Measurements from ENCODE around the gene WWC2. TPM values are rescaled to one million over a fixed set of nuclear protein-coding genes. Genes with fewer than 3 reads are reported as not detected.

Gene WWC2
- total and polyA plus RNA-seq, 2 donors (not counting 3 experiments of a cell fraction or from before 2014, with no cell fraction given): 12.9 to 52.2 TPM

- H3K27ac ChIP-seq (ENCODE audit: insufficient read depth, low read depth, low read length): no peak overlapping the region
- no peaks in the 10 kb centered on the region for H3K27me3 ChIP-seq (ENCODE audit: control insufficient read depth in 2 of 2, insufficient read depth in 2 of 2, low read length in 2 of 2)
- dilution Hi-C loops (cut with MboI; ENCODE audit: extremely low pct_ligation_motif_present, low sequenced_read_pairs) (no loop called here), intact Hi-C loops (cut with micrococcal nuclease) (loop anchor here (5.0 kb wide), 1 partner anchor 110 kb away; no protein-coding TSS in a partner anchor)
- H2AFZ ChIP-seq (ENCODE audit: low read depth, low read length): no peak overlapping the region
- no TSS peak for BruUV-seq (replicated peaks)
- H3K9ac ChIP-seq (replicated peaks; ENCODE audit: extremely low read depth, insufficient read depth, low read length): no peak overlapping the region
- DNase-seq (ENCODE audit: low read depth, low spot score) (no peak), FAIRE-seq (no peak)
- H3K4me3 ChIP-seq (replicated peaks in 1 of 3; ENCODE audit: insufficient read depth in 1 of 3, low read depth in 1 of 3, low read length in 3 of 3): no peak overlapping the region
- ChIA-PET CTCF (interaction anchor here (1.1 to 1.3 kb wide), 3 partner anchors 25 to 112 kb away, joined by 3 to 4 read pairs (median 3); no protein-coding TSS in a partner anchor), POLR2A (no interaction called here)
- H4K20me1 ChIP-seq (replicated peaks; ENCODE audit: control insufficient read depth, extremely low read depth, insufficient read depth, low read length): no peaks in the 10 kb centered on the region
- H3K4me2 ChIP-seq (ENCODE audit: insufficient read depth, low read length): no peak overlapping the region
- H3K4me1 ChIP-seq (ENCODE audit: control insufficient read depth, extremely low read depth, insufficient read depth, low read length): peaks cover 9% of the 10 kb centered on the region
- no peaks in the 10 kb centered on the region for H3K9me1 ChIP-seq (replicated peaks; ENCODE audit: control insufficient read depth, extremely low read depth, insufficient read depth, low read length)
- no peaks in the 10 kb centered on the region for H3K79me2 ChIP-seq (ENCODE audit: control insufficient read depth, insufficient read depth, low read length)
- TF ChIP-seq MYC (IDR thresholded peaks at IDR 0.05; ENCODE audit: low read depth, low read length) (no peak), CTCF (IDR thresholded peaks at IDR 0.05; ENCODE audit: extremely low read depth in 1 of 2, insufficient read depth in 1 of 2, low read depth in 1 of 2, low read length in 2 of 2) (no peak), FOS (IDR thresholded peaks at IDR 0.05; ENCODE audit: borderline replicate concordance, insufficient read depth, low read length) (no peak), POLR2AphosphoS5 (IDR thresholded peaks at IDR 0.05; ENCODE audit: insufficient read depth, low read depth, low read length) (no peak), GATA2 (IDR thresholded peaks at IDR 0.05; ENCODE audit: insufficient read depth, insufficient read length, low read depth, low read length) (no peak), POLR2A (IDR thresholded peaks at IDR 0.05; ENCODE audit: low read depth, low read length) (no peak), MAX (IDR thresholded peaks at IDR 0.05; ENCODE audit: insufficient read depth, insufficient read length) (no peak), EZH2 (IDR thresholded peaks at IDR 0.05; ENCODE audit: borderline replicate concordance, low read depth, low read length, severe bottlenecking) (no peak), JUN (IDR thresholded peaks at IDR 0.05; ENCODE audit: borderline replicate concordance, insufficient read depth, insufficient read length, low read depth) (no peak)
- no peaks in the 10 kb centered on the region for H3K9me3 ChIP-seq (replicated peaks; ENCODE audit: control insufficient read depth, insufficient read depth, low read length)
- H3K36me3 ChIP-seq (ENCODE audit: control insufficient read depth in 2 of 2, extremely low read depth in 1 of 2, insufficient read depth in 2 of 2, low read length in 2 of 2): peaks cover 8 to 25% of the 10 kb centered on the region in 2 experiments
These were observed 188.2 kb downstream of the WWC2 start for GRCh38 chr4:183287309-183287659.

Measured in endothelial cell of umbilical vein (primary cell).